ENCODE data around the gene TRIM49.
"Not testable (repeated sequence)": the region's sequence is repeated elsewhere in the genome, so short reads cannot be mapped to it uniquely, and the experiment has no call there.

- TF ChIP-seq, protein P1, sequence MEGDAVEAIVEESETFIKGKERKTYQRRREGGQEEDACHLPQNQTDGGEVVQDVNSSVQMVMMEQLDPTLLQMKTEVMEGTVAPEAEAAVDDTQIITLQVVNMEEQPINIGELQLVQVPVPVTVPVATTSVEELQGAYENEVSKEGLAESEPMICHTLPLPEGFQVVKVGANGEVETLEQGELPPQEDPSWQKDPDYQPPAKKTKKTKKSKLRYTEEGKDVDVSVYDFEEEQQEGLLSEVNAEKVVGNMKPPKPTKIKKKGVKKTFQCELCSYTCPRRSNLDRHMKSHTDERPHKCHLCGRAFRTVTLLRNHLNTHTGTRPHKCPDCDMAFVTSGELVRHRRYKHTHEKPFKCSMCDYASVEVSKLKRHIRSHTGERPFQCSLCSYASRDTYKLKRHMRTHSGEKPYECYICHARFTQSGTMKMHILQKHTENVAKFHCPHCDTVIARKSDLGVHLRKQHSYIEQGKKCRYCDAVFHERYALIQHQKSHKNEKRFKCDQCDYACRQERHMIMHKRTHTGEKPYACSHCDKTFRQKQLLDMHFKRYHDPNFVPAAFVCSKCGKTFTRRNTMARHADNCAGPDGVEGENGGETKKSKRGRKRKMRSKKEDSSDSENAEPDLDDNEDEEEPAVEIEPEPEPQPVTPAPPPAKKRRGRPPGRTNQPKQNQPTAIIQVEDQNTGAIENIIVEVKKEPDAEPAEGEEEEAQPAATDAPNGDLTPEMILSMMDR (IDR thresholded peaks at IDR 0.05) = not testable (repeated sequence)
- not testable (repeated sequence) for TF ChIP-seq POLR2A (IDR thresholded peaks at IDR 0.05)
These were observed 18.3 kb upstream of the TRIM49 start for GRCh38 chr11:89826694-89827093.

All from testis (tissue), 2 donors.